Measurements from ENCODE around the gene CORO1C. TPM values are rescaled to one million over a fixed set of nuclear protein-coding genes. Genes with fewer than 3 reads are reported as not detected.
A peak's percentile ranks its signal among the peaks of the same experiment; 100 is the strongest.

Gene CORO1C
- polyA plus RNA-seq, 4 donors: 54.6 to 73.5 (median 65.8) TPM

DNA sequence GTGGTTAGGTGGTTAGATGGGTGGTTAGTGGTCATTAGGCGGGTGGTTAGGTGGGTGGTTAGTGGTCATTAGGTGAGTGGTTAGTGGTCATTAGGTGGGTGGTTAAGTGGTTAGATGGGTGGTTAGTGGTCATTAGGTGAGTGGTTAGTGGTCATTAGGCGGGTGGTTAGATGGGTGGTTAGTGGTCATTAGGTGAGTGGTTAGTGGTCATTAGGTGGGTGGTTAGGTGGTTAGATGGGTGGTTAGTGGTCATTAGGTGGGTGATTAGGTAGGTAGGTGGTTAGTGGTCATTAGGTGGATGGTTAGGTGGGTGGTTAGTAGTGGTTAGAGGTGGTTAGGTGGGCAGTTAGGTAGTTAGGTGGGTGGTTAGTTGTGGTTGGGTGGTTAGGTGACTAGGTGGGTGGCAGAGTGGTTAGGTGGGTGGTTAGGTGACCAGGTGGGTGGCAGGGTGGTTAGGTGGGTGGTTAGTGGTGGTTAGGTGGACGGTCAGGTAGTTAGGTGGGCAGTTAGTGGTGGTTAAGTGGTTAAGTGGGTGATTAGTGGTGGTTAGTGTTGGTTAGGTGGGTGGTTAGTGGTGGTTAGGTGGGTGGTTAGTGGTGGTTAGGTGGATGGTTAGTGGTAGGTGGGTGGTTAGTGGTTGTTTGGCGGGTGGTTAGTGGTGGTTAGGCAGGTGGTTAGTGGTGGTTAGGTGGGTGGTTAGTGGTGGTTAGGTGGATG, 125.5 kb downstream of the CORO1C start:
- DNase-seq (ENCODE audit: low read depth in 4 of 4, low spot score in 3 of 4): no peak

DNA sequence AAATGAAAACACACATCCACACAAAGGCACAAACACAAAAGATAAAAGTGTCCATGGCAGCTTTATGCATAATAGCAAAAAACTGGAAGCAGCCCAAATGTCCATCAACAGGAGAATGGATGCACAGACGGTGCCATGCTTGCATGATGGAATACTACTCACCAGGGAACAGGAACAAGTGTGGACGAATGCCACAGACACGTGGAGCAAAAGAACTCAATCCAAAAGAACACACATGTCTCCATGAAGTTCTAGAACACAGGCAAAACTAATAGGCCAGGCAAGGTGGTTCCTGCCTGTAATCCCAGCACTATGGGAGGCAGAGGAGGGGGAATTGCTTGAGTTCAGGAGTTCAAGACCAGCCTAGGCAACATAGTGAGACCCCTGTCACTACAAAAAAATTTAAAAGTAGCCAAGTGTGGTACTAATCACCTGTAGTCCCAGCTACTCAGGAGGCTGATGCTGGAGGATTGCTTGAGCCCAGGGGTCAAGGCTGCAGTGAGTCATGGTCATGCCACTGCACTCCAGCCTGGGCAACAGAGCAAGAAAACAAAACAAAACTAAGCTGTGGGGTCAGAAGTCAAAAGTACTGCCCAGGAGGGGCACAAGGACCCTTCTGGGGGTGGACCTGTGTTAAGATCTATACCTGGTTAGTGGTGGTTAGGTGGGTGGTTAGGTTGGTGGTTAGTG, 126.2 kb downstream of the CORO1C start:
- DNase-seq (ENCODE audit: low read depth in 4 of 4, low spot score in 3 of 4): no peak

DNA sequence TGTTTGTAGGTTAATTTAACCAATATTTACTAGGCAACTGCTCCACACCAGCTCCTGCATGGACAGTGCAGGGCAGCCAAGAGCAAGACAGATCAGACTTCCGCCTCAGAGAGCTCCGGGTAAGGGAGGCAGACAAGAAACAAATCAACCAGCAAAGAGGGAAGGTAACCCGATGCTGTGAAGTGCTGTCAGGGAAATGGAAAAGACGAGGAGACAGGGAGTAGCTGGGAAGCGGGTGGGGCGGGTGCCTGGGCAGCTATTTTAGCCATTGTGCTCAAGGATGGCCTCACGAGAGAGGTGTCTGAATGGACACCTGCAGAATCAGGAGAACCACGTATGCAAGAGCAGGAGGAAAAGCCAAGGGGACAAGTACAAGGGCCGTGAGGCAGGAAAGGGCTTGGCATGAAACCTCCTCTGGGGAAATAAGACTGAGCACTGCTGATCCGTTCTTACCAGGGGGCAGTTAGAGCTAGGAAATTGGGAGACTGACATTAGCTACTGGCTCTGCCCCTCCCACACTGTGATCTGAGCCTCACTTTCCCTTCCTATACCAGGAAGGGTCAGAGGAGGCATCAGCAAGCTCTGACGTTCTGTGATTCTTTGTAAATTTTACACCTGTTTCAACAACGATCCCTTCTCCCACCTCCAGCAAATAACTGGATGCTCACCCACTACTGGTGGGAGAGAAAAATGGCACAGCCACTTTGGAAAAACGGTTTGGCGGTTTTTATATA, 126.9 kb downstream of the CORO1C start:
- DNase-seq (ENCODE audit: low read depth in 4 of 4, low spot score in 3 of 4): no peak

DNA sequence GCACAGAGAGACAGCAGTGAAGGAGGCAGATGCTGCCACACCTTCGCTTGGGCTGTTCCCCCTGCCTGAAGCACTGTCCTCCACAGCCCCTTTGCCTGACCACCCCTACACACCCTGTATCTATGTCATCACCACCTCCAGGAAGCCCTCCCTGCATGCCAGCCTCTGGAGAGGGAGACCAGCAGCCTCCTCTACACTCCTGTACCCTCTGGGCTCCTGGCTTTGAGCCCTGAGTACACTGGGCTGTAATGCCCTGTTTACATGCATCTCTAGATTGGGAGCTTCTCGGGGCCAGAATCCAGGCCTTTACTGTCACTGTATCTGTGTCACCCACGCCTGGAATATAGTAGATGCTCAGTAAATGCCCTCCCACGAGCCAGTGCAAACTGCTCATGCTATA, 127.6 kb downstream of the CORO1C start:
- DNase-seq (ENCODE audit: low read depth in 4 of 4, low spot score in 3 of 4): no peak

DNA sequence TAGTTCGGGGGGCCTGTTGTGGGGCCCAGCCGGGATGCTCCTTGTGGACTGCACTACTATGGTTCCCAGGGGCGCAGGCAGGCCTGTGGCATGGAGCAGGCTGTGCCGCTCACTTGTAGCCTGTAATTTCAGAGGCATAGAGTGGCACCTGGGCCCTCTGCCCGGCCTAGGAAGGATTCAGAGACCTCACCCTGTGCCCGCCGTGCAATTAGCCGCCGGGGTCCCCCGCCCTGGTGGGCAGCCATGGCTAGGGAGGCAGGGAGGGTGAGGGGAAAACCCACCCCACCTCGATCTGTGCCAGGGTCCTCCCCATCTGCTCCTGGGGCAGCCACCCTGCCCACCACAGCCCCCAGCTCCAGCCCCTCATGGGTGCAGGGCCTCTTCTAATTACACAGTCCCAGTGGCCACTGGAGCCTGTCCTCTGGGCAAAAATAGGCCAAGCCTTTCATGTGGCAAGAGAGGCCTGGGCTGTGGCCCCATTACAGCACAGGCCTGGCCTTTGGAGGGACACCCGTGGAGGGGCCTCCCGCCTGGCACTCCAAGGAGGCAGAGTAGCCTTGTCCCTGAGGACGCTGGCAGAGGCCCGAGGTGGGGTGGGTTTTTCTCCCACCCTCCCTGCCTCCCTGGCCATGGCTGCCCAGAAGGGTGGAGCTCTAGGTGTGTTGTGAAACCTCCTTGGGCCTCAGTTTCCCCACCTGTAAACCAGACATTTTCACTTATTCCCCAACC, 128.2 kb downstream of the CORO1C start:
- DNase-seq (ENCODE audit: low read depth in 4 of 4, low spot score in 3 of 4): no peak

DNA sequence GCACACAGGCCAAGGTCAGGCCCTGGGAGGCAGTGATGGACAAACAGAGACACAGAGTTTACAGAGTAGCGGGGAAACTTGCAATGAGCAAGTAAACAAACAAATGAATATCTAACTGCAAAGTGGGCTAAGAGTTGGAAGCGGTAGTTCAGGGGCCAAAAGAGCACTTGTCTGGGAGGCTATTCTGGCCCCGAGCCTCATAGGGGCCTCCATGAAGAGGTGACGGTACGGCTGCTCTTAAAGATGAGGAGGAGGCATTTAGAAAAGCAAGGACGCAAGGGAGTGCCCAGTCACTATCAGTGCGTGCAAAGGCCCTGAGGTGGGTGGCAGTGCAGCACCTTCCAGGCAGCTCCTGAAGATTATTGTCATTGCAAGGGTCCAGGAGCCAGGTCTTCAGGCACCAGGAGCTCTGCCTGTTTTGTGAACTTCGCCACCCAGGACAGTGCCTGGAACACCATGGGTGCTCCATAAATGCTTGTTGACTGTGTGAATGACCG, 129.1 kb downstream of the CORO1C start:
- DNase-seq (ENCODE audit: low read depth in 4 of 4, low spot score in 3 of 4): no peak

DNA sequence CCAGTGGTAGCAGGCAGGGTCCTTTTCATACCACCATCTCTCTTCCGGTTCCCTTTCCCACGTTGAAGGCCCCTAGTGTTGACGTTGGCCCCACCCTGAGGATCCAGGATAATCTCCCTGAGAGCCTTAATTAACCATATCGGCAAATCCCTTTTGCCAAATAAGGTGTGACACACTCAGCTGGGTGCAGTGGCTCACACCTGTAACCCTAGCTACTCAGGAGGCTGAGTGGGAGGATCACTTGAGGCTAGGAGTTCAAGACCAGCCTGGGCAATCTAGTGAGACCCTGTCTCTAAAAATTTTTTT, 130.7 kb downstream of the CORO1C start:
- DNase-seq (ENCODE audit: low read depth in 4 of 4, low spot score in 3 of 4): no peak

DNA sequence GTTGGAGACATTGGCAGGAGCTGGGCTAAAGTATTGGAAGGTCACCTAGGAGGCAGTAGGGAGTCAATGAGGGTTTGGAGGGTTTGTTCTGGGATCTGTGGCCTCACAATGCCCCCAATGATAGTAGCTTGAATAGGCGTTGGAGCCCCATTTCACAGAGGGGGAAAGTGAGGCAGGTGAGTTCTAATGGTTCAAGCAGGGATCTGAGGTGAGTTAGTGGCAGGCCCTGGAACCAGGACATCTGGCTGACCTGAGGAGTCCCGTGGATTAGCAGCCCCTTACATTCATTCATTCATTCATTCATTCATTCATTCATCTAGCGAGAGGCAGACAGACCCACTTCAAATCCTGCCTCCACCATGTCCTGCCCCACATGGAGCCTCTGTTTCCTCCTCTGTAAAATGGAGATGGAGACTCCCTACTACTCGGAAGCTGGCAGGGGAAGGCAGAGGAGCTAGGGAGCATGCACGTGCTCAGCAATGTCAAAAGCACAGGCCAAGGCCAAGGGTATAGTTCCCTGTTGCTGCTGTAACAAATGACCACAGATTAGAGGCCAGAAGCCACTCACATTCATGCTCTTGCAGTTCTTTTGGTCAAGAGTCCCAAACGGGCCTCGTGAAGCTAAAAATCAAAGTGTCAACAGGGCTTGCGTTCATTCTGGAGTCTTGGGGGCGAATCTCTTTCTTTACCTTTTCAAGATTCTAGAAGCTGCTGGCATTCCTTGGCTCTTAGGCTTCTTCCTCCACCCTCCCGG, 131.2 kb downstream of the CORO1C start:
- DNase-seq (ENCODE audit: low read depth in 4 of 4, low spot score in 3 of 4): no peak

DNA sequence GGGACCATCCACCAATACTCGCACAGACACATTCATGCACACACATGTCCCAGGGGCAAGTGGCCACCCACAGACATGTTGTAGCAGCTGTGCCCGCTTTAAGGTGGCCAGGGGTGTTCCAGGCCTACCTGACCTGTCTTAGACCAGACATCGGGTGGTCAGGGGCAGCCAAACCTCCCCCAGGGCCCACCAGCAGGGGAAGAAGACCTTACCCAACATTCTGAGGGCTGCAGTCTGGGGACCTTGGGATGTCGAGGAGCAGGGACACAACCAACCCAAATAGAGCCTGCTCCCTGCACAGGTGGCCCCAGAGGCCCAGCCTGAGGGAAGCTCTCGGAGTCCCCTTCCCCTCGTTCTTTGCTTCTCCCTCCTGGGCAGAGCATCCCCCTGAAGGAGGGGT, 131.8 kb downstream of the CORO1C start:
- DNase-seq (ENCODE audit: low read depth in 4 of 4, low spot score in 3 of 4): no peak

DNA sequence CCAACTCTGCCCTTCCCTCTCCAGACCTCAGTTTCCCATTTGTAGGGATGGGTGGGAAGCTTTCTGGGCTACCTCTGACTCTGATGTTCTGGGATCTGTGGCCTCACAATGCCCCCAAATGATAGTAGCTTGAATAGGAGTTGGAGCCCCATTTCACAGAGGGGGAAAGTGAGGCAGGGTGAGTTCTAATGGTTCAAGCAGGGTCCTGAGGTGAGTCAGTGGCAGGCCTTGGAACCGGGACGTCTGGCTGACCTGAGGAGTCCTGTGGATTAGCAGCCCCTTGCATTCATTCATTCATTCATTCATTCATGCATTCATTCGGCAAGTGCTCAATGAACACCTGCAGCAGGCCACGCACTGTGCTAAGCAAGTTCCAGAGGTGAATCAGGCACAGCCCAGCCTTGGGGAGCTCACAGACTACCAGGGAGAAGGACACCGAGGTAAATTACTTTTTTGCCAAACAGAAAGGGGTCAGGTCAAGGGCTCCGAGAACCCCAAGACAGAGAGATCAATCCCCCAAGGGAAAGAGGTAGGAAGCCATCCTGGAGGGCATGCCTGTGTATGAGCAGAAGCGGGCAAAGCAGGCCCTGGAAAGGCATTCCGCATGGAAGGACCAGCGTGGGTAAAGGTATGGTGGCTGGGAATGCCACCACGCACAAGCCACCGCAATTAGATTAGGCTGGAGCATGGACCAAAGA, 132.6 kb downstream of the CORO1C start:
- DNase-seq (ENCODE audit: low read depth in 4 of 4, low spot score in 3 of 4): no peak

DNA sequence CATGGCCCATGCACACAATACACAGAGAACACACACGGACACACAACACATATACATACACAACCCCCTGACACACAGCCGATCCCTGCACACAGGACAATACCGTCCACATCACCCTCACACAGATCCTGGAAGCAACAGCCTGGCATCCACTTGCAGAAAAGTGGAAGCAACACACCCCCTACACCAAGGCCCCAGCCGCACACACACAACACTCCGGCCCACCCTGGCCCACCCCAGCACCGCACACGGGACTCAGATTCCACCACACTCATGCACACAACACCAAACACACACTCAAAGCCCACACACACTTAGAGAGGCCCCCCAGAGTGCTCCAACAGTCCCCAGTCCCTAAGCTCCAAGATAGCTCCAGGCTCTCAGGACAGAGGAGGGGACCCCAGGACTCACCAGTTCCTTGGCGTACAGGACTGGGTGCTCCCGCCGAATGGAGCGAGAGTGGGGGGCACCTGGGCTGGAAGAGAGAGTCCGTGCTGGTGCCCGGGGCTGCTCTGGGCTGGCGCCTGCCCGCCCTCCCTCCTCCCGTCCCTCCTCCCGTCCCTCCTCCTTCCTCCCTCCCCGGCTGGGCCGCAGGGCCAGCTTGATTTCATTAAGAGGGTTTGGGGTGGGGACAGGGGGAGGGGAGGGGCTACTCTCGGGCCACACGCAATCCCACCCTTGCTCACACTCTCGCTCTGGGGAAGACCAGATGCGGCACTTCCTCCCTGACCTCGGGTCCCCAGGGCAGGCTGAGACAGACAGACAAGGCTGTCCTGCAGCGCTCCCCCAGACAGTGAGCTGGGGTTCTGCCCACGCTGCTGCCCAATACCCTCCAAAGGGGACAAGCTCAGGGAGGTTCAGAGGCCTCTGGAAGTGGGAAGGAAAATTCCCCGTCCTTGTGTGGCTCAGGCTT, 133.5 kb downstream of the CORO1C start, which contains the start of gene TMEM119:
TSS of gene TMEM119 (minus strand) at position 526 of the 913 bp plus-strand sequence. CDS start 5,701 bp downstream, outside the sequence.
- peak in 2 of 4 donors; percentile 57 for DNase-seq (ENCODE audit: low read depth in 4 of 4, low spot score in 3 of 4)

DNA sequence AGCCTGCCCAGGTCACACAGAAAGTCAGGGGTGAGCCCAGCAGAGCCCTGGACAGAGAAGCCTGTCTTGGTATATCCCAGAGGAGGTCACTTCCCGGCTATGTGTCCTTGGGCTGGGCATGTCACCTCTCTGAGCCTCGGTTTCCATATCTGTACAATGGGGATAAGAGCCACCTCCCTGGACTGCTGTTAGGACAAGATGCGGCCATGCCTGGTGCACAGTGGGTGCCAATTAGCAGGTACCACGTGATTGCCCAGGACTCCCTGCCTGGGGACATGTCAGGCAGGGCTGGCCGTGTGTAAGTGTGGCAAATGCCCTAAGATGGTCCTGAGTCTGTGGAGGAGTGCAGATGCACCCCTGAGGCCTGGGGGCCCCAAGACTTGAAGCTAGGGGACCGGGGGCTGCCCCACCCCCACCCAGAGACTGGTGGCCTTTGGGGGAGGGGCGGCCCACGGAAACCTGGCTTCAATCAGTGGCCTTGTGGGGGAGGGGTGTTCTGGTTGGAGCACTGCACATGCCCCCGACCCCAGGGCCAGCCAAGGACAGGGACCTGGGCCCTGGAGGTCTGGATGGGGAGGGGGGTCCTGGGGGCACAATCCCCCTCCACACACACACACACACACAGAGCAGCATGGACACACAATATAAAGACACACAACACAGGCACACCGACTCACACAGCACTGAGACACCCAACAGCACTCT, 134.3 kb downstream of the CORO1C start:
- no peak for DNase-seq (ENCODE audit: low read depth in 4 of 4, low spot score in 3 of 4)

DNA sequence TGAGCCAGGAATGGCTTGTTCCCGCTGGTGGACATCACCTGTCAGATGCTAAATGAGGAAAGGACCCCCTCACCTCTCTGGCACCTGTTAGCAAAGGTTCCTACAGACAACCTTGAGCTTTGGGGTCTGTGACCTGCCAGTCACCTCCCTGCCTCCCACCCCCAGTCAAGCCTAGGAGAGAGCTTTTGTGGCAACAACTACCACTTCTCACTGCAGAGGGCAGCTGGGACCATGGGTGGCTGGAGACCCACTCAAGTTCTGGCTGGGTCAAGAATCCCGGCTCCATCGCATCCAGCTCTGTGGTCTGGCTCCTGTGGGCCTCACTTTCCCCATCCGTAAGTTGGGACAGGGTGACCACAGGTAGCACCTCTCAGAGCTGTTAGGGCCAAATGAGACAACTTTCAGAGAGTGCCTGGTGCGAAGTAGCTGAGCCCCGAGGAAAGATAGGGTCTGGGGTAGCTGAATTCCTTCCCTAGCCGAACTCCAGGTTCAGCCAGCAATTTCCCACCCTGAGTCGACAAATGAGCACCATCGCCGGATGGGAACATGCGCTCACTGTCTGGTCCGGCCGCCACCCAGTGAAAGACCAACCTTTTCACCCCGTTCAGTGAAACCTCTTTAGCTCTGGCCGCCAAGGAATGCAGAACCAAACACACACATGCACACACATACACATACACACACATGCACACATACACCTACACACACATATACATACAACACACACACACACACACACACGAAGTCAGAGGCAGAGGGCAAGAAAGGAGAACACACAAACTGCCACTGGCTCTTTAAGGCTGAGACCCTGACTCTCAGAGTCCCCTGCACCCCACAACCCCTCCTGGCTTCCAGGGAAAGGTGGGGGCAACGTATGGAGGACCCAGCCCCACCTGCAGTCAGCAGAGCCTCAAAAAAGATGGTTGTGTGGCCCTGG, 135.3 kb downstream of the CORO1C start:
- DNase-seq (ENCODE audit: low read depth in 4 of 4, low spot score in 3 of 4): no peak

All from left renal pelvis (tissue), 4 donors.